ENCODE data around the gene GTF2F2.
"Not testable (repeated sequence)": the region's sequence is repeated elsewhere in the genome, so short reads cannot be mapped to it uniquely, and the experiment has no call there.

GTF2F2 gene

GRCh38 chr13:45180713-45181601 is 60.6 kb downstream of the GTF2F2 start:
- no peak for DNase-seq

GRCh38 chr13:45184693-45185092 is 64.4 kb downstream of the GTF2F2 start:
- no peak for DNase-seq

DNA sequence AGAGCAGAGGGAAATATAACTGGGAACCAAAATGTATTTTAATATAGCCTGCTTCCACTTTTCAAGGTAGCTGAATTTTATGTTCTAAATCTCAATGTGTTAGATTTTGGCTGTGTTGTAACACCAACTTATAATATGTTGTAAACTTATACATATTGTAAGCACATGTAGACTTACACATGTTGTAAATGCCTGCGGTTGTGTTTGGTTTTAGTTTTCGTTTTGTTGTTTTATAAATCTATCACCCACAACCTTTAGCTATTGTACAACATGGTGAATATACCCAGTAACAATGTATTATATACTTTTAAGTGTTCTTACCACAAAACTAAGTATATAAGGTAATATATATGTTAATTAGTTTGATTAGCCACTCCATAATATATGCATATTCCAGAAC is 65.0 kb downstream of the GTF2F2 start:
- DNase-seq = no peak

DNA sequence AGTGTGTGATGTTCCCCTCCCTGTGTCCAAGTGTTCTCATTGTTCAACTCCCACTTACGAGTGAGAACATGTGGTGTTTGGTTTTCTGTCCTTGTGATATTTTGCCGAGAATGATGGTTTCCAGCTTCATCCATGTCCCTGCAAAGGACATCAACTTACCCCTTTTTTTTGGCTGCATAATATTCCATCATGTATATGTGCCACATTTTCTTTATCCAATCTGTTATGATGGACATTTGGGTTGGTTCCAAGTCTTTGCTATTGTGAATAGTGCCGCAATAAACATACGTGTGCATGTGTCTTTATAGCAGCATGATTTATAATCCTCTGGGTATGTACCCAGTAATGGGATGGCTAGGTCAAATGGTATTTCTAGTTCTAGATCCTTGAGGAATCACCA is 68.8 kb downstream of the GTF2F2 start:
- not testable (repeated sequence) for DNase-seq

- DNase-seq = not testable (repeated sequence)
These were observed 69.2 kb downstream of the GTF2F2 start for GRCh38 chr13:45189511-45189910.

GRCh38 chr13:45191874-45192273 is 71.6 kb downstream of the GTF2F2 start:
- DNase-seq = no peak

- peak; percentile 88 for DNase-seq
These were observed 74.0 kb downstream of the GTF2F2 start for GRCh38 chr13:45194081-45194939.

DNA sequence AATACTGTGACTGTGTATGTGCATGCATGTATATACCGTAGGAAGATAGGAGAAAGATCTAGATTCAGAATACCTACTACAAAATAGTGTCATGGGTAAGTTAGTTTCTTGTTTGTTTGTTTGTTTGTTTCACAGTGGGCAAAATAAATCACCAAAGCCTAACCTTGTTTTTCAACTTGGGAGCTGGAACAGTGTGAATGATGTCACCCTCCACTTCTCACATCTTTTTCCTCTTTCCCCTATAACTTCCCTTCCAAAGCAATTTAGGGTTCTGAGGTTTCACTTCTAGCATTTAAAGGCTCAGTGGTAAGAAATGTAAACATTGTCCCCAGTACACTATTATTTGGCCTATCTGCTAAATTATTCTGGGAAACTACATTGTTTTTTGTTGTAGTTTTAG is 75.1 kb downstream of the GTF2F2 start:
- DNase-seq = peak; percentile 26

DNA sequence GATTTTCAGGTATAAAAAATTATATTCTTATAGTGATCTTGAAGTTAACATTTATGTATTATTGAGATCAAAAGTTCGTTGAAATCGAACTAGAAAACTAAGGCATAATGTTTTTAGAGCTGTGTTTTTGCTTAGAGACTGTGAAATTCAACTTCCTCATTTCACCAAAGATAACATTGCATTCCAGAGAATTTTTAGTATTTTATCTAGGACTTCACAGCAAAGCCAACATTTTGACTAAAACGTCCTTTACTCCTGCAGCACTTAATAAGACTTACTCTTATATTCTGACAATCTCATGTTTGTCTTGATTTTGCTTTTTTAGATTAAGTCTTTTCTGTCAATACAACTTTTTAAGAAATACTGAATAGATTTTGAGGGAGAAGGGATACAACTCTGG is 75.8 kb downstream of the GTF2F2 start:
- DNase-seq = no peak

- no peak for DNase-seq
These were observed 76.3 kb downstream of the GTF2F2 start for GRCh38 chr13:45196622-45197021.

- DNase-seq = no peak
These were observed 77.7 kb downstream of the GTF2F2 start for GRCh38 chr13:45198041-45198440.

- DNase-seq = no peak
These were observed 78.6 kb downstream of the GTF2F2 start for GRCh38 chr13:45198924-45199323.

DNA sequence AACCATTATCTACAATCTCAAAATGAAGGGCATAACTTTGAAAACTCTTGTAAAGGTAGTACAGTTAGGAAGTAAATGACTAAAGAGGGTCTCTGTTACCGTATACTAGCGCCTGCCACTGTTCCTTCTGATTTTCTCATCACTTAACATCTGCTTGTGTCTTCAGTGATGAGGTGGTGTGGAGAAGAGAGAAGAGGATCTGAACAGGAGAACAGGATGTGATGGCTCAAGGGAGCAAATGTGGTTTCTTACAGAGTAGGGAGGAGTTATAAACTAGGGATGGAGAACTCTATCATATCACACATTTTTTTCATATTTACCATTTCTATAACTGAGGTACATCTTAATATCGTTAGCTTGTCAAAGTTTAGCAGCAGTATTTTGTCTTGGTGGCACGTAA is 79.4 kb downstream of the GTF2F2 start:
- no peak for DNase-seq

GRCh38 chr13:45200701-45201232 is 80.5 kb downstream of the GTF2F2 start, which contains the start of gene KCTD4:
TSS of gene KCTD4 (minus strand) at chr13:45201045. CDS start at chr13:45194567, 6,478 bp downstream.
- DNase-seq = no peak

DNA sequence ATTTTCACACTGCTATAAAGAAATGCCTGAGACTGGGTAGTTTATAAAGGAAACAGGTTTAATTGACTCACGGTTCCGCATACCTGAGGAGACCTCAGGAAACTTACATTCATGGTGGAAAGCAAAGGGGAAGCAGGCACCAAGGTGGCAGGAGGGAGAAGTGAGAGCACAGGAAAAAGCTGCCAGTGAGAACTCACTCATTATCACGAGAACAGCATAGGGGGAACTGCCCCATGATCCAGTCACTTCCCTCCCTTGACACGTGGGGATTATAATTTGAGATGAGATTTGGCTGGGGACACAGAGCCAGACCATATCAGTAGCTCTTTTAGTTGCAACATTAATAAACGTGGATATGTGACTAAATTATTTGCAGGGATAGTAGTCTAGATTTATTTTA is 84.8 kb downstream of the GTF2F2 start:
- DNase-seq = no peak

DNA sequence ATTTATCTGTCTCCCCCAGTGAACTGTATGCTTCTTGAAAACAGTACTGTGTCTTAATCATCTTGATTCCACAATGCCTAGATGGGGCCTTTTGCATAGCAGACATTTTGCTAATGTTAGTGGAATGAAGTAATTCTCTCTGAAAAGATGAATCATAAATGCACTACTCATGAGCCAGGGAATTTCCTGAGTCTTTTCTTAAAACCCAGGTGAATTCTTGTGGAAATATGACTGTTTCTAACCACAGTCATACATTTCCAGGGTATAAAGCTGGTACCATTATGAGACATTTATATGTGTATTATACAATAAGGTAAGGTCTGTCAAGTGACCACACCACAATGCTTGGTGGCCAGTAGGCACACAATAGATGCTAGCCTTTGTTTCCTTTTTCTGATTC is 86.0 kb downstream of the GTF2F2 start:
- DNase-seq = no peak

DNA sequence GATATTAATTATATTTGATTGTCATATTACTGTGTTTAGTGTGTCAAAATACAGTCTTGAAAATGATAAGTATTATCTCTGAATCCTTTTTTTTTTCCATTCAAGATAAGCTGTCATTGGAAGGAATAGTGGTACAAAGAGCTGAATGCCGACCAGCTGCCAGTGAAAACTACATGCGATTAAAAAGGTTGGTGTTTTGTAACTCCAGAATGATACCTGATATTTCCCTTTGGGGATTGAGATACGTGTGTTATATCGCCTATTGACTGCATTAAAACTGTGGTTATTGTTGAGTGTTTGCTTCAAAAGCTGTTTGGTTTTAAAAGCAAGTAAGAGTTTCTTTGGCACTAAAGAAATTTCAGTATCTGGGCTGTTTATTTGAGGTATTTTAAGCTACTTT is 87.0 kb downstream of the GTF2F2 start:
- DNase-seq = peak; percentile 31

- DNase-seq = no peak
These were observed 87.8 kb downstream of the GTF2F2 start for GRCh38 chr13:45208132-45208531.

- no peak for DNase-seq
These were observed 88.9 kb downstream of the GTF2F2 start for GRCh38 chr13:45209229-45209628.

DNA sequence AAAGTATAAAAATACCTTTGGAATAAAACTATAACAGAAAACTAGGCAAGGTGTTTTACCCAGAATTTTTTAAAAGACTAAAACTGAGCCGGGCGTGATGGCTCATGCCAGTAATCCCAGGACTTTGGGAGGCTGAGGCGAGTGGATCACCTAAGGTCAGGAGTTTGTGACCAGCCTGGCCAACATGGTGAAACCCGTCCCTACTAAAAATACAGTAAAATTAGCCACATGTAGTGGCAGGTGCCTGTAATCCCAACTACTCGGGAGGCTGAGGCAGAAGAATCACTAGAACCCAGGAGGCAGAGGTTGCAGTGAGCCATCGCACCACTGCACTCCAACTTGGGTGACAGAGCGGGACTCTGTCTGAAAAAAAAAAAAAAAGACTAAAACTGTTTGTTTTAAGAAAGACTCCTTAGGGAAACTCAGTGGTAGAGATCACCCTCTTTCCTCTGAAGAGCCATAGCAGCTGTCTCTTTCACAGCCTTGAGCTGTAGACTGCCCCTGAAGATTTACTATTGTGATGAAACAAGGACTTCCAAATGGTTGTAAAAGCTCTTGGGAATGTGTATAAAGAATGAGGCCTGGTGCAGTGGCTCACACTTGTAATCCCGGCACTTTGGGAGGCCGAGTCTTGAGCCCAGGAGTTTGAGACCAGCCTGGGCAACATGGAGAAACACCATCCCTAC is 95.2 kb downstream of the GTF2F2 start:
- DNase-seq = no peak

GRCh38 chr13:45216193-45216592 is 95.9 kb downstream of the GTF2F2 start:
- DNase-seq = no peak

DNA sequence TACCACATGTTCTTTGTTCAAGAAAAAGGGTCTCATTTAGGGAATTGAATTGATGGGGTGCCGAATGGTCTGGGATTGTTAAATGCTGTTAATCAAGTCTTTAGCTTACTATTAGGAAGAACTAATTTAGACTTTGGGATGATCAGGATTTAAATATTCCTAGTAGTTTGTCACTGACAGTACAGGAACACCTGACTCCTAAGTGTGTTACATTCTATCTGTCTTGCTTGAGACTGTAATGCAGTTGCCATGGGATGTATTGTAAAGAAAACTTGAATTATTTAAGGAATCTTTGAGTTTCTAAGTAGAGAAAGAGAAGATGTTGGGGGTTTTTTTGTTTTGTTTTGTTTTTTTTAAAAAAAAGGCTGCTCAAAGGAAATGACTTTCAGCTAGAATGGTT is 98.4 kb downstream of the GTF2F2 start:
- DNase-seq = no peak
